Measurements from ENCODE around the gene ATF5. TPM values are rescaled to one million over a fixed set of nuclear protein-coding genes. Genes with fewer than 3 reads are reported as not detected.
A peak's percentile ranks its signal among the peaks of the same experiment; 100 is the strongest.

The ATF5 gene
- total and polyA plus RNA-seq, 2 donors (not counting 1 experiment from before 2014, with no cell fraction given) = 9.0 to 37.6 TPM

- Histone ChIP-seq H3K36me3 (replicated peaks in 1 of 2; ENCODE audit: control extremely low read depth in 1 of 2, control insufficient read depth in 1 of 2, extremely low read depth in 1 of 2, insufficient read depth in 2 of 2, low read length in 1 of 2) (peaks cover 0 to 29% of the 10 kb centered on the region in 2 experiments), H4K20me1 (ENCODE audit: control insufficient read depth, insufficient read depth, low read length, poor library complexity, severe bottlenecking) (peaks cover 39% of the 10 kb centered on the region), H3K27ac (ENCODE audit: low read length in 2 of 2) (no peak overlapping the region), H2AFZ (ENCODE audit: insufficient read depth, low read depth, low read length, poor library complexity, severe bottlenecking) (no peak overlapping the region), H3K4me3 (ENCODE audit: control extremely low read depth in 1 of 5, extremely low read depth in 1 of 5, insufficient read depth in 1 of 5, low read depth in 2 of 5, low read length in 4 of 5) (no peak overlapping the region), H3K4me1 (ENCODE audit: control insufficient read depth in 2 of 2, insufficient read depth in 2 of 2, low read length in 2 of 2) (peaks cover 47 to 59% of the 10 kb centered on the region in 2 donors), H3K9ac (ENCODE audit: low read length) (no peak overlapping the region), H3K9me3 (ENCODE audit: control extremely low read depth in 1 of 3, control insufficient read depth in 2 of 3, insufficient read depth in 1 of 3, low read length in 2 of 3) (peaks cover 0 to 16% (median 0%) of the 10 kb centered on the region in 3 donors), H3K4me2 (replicated peaks; ENCODE audit: low read depth, low read length, poor library complexity, severe bottlenecking) (no peak overlapping the region), H3K27me3 (replicated peaks in 1 of 4; ENCODE audit: control extremely low read depth in 1 of 4, control insufficient read depth in 3 of 4, insufficient read depth in 4 of 4, low read length in 3 of 4) (no peaks in the 10 kb centered on the region), H3K79me2 (ENCODE audit: control insufficient read depth, insufficient read depth, low read length) (peaks cover 27% of the 10 kb centered on the region)
- ChIA-PET POLR2A (interaction anchor here (0.6 to 3.1 kb wide), 3 partner anchors 8 to 21 kb away, joined by 3 to 12 read pairs (median 4); partner anchors contain the start of genes ATF5 and NUP62), CTCF (interaction anchor here (1.2 to 3.5 kb wide), 2 partner anchors 11 to 19 kb away, joined by 4 to 12 read pairs; no protein-coding TSS in a partner anchor)
- H3K9me3 Mint-ChIP-seq (ENCODE audit: insufficient read depth) = peaks cover 3% of the 10 kb centered on the region
- 97% methylated on average over 37 of the region's 37 CpGs for WGBS (ENCODE audit: insufficient coverage)
- H3K27ac Mint-ChIP-seq = peak overlapping the region; percentile 85
- peak overlapping the region; percentile 13 for H3K4me3 Mint-ChIP-seq
- TF ChIP-seq CTCF (IDR thresholded peaks at IDR 0.05) (no peak), EZH2 (IDR thresholded peaks at IDR 0.05; ENCODE audit: borderline replicate concordance, insufficient read depth, low read depth, low read length, poor library complexity, severe bottlenecking) (no peak)
- ATAC-seq (ENCODE audit: low read depth) (no peak), DNase-seq (no peak)
- H3K4me1 Mint-ChIP-seq = peaks cover 76% of the 10 kb centered on the region
- intact Hi-C loops (cut with micrococcal nuclease) = no loop called here
- no peaks in the 10 kb centered on the region for H3K27me3 Mint-ChIP-seq
These were observed 20.3 kb upstream of the ATF5 start for GRCh38 chr19:49908480-49909420.

All from B cell (primary cell).